Keratinocyte (primary cell): Measurements from ENCODE around the gene RGL3.

ENCODE experiments used
- CTCF ChIP-seq, 3 experiments: IDR thresholded peaks in 1 of 3; conservative IDR thresholded peaks in 1 of 3; optimal IDR thresholded peaks in 1 of 3; 2 replicates in 2 of 3; 3 replicates in 1 of 3; pipeline versions ENCODE3 to v1.5.1; 2011; ENCODE audit warnings: low read length in 3 of 3, mild to moderate bottlenecking in 3 of 3, moderate library complexity in 2 of 3, control low read depth in 1 of 3, inconsistent platforms in 1 of 3; ENCODE audit not compliant: insufficient read depth in 2 of 3; ENCODE audit errors: extremely low read depth in 1 of 3
- EZH2 ChIP-seq: IDR thresholded peaks from one replicate; pipeline ENCODE4 v1.6.1; 2012; ENCODE audit warnings: inconsistent platforms, mild to moderate bottlenecking, low read length, moderate library complexity

GRCh38 chr19:11448923-11449554 is 29.9 kb upstream of the RGL3 start:
- TF ChIP-seq CTCF (optimal IDR thresholded peaks at IDR 0.05 in 1 of 3, IDR thresholded peaks at IDR 0.05 in 1 of 3, conservative IDR thresholded peaks at IDR 0.05 in 1 of 3; ENCODE audit: extremely low read depth in 1 of 3, insufficient read depth in 2 of 3, low read length in 3 of 3) (no peak), EZH2 (no peak)
